ENCODE measurements around the gene PDCD2.
"Not testable (repeated sequence)": the region's sequence is repeated elsewhere in the genome, so short reads cannot be mapped to it uniquely, and the experiment has no call there.

The PDCD2 gene

DNA sequence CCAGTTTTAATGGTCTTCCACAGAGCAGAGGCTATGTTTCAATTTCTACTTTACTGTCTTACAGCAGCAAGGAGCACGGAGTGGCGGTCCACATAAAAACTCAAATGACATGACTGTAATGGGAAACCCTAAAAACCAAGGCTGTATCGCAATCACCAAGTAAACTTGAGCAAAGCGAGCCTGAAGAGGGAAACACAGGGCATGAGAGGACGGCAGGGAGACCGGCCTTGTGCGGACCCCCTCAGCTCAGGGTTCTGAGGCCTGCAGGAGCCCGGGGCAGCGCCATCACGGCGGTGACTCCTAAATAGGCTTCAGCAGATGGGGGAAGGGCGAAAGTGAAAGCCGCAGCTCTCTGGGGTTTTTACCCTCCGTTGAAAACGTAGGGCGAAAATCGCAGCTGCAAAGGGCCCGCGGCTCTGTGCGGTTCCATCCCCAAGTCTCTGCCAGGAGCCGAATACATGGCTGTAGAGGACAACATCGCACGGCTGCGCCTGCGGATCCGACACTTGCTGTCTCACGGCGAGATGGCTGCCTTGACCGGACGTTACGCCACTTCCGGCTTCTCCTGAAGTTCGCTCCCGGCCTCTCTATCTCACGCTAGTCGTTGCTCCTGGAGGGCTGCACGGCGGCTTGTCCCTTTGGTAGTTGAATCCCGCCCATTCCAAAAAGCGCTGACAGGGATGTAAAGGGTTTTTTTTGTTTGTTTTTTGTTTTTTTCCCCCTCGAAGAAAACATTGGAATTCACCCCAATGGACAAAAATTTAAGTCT lies 31.5 kb downstream of the PDCD2 start, which contains the start of gene PSMB1:
TSS of gene PSMB1 (minus strand) at position 543 of the 769 bp plus-strand sequence. CDS start at position 478, 65 bp downstream.
- DNase-seq (ENCODE audit: low spot score), result peak; percentile 97

DNA sequence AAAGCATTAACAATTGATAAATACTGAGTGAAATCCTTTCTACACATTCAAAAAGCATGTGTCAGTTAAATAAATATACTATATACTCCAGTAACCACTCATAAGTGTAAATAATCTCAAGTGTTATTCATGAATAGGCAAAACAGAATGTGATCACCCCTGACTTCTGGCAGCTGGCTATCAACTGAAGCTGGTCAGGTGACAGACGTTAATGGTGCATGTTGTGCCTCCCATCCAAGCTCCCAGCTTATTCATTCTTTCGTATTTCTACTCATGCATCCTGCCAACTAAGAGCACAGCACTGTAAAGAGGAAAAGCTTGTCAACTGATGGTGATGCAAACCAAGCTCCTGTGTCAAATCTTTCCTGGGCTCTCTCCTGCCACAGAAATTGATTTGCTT lies 39.0 kb downstream of the PDCD2 start:
- DNase-seq (ENCODE audit: low spot score), result no peak

DNA sequence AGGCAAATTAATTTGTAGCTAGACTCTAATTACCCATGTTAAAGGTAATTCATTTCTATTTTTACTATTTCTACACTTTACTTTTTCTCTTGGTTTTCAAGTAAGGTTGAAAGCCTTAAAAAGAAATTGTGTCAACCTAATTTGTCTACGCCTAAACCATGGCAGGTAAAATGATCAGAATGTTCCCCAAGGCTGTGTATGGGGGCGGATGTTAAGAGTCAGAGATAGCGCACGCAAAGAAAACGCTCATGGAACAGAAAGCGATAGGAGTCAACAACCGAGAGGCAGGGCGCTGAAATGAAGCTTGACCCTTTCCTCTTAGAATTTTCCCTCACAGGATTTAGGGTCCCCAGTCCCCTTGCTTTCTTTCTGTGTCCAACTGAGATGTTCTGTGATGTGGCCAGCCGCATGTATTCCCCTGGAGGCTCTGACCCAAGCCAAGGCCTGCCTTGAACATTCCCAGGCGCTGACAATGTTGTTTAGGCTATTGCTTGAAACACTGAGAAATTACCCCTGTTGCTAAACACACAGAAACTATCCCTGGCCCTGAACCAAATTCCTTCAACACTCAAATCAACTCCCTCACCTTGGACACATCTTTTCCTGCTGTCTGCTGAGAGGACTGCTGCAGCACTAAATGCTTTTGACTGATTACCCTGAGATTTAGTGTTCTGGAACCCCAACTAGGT lies 42.3 kb downstream of the PDCD2 start:
- peak; percentile 78 for DNase-seq (ENCODE audit: low spot score)

DNA sequence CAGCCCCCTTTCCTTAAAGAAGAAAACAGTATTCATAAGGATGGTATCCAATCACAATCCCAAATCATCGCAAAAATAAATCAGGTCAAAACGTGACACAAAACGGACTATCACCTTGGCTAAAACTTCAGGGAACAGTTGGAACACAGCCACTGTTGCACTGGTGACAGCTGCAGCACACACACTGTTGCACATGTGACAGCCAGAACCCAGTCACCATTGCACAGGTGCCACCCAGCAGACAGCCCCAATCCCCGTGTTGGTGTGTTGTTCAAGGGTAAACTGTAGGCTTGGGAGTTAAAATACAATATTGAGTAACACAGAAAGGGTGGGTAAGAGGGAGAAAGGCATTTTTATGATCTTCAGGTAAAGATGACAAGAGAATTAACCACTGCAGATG lies 47.1 kb downstream of the PDCD2 start:
- no peak for DNase-seq (ENCODE audit: low spot score)

DNA sequence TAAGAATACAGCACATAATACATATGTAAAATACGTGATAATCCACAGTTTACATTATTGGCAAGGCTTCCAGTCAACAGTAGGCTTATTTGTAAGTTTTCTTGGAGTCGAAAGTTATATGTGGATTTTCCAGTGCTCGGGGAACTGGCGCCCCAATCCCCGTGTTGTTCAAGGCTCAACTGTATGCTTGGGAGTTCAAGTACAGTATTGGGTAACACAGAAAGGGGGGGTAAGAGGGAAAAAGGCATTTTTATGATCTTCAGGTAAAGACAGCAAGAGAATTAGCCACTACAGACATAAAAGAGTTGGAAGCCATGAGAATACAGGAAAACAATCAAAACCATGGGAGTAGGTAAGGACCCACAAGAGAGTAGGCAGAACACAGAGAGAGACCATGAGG lies 47.8 kb downstream of the PDCD2 start:
- DNase-seq (ENCODE audit: low spot score), result no peak

DNA sequence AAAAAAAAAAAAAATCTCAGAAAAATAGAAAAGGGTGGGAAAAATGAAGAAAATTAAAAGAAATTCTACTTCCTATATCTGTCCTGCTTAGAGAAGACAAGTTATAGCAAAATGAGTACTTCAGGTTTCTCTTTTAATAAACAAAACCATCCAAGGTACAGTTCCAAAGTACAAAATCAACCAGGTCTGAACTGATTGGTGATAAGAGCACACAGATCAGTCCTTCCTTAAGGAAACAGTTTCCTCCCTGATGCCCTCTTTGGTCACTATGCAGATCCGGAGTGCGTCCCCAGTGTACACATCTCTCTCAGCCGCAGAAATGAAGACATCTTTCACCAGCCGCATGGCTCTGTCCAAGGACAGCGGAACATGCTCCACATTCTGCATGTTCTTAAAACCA lies 49.4 kb downstream of the PDCD2 start:
- no peak for DNase-seq (ENCODE audit: low spot score)

DNA sequence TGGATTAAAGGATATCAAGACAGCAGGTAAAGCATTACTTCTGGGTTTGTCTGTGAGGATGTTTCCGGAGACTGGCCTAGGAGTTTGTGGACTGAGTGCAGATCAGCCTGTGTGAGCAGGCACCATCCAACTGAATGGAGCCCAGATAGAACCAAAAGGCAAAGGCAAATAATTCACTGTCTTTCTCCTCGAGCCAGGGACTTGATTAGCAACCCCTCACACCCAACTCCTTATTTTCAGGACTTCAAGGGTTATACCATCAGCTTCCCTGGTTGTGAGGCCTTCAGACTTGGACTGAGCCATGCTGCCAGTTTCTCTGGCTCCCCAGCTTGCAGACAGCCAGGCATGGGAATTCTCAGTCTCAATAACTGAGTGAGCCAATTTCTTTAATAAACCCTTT lies 50.6 kb downstream of the PDCD2 start:
- DNase-seq (ENCODE audit: low spot score), result no peak

DNA sequence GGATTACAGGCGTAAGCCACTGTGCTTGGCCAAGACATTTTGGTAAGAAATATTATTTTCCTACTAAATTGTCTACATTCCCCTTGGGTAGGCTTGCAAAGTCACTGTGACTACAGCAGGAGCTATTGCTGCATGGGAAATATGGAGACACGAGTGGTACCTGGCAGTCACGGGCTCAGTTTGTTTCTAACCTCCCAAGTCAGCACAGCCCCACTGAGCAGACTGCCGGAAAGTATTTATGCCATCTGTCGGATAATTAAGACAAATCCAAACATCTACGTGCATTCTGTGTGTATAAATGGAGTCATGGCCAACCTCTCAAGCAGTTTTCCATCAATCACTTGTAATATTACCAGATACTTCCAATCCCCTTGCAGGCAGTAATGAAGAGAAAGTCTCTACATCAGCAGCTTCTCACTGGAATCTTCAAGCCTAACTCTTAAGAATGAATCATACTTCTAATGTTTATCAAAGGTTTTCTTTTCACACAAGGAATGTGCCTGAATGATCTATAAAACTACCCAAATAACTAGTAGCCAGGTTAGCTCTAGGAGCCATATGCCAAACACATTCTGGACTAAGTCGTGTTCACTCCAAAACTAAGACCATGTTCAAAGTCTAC lies 51.5 kb downstream of the PDCD2 start:
- DNase-seq (ENCODE audit: low spot score), result no peak

DNA sequence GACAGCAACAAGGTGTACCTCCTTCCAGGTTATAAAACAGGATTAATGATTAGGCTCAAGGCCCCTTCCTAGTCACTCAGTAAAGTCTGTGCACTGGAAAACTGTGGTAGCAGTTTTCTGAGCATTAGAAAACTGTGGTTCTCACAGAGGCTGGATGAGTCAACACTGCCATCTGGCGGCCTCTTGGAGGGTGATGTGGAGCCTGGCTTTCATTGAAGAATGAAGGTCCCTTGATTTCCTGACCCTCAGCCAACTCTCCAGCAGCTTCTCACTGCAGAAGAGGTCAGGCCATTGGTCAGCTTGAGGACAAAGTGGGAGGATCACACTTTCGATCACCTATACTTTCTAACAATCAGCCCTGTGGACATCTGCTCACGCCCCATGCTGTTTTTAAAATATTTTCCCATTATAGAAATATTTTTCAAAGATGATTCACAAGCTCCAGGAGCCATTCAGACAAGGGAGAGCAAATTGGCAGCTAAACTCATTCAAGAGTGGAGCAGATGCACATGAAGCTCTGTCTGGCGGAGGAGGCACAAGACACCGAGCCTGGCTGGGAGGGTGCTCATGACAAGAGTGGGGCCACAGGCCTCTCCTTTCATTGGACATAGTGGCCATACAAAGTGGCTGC lies 54.5 kb downstream of the PDCD2 start:
- peak; percentile 68 for DNase-seq (ENCODE audit: low spot score)

DNA sequence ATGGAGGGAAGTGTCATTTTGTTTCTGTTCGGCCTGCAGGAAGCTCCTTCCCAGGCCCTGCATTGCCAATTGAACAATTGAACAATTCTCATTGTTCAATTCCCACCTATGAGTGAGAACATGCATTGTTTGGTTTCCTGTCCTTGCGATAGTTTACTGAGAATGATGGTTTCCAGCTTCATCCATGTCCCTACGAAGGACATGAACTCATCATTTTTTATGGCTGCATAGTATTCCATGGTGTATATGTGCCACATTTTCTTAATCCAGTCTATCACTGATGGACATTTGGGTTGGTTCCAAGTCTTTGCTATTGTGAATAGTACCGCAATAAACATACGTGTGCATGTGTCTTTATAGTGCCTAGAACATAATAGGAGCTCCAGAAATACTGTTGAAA lies 56.4 kb downstream of the PDCD2 start:
- not testable (repeated sequence) for DNase-seq (ENCODE audit: low spot score)

DNA sequence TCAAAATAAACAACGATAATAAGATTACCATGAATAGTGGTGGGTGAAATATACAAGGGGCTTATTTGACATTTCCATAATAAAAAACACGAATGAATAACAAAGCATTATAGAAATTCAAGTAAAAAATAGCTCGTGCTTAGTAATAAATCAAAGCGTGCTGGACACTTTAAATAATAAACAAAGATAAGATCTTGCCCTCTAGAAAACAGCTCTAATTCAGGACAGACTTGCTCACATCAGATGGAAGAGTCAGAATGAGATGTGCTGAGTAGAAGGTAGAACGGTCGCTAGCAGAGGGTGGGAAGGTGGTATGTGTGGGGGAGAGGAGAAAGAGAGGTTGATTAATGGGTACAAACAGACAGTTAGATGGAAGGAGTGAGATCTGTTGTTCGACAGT lies 58.6 kb downstream of the PDCD2 start:
- no peak for DNase-seq (ENCODE audit: low spot score)

All from putamen (tissue), 1 donor.